Right renal pelvis (tissue), 4 donors: ENCODE results near the gene CCDC182. TPM values are rescaled to one million over a fixed set of nuclear protein-coding genes. Genes with fewer than 3 reads are reported as not detected.

ENCODE experiments used
- DNase-seq, 4 donors: peaks; one replicate each; pipeline ENCODE4 v3.0.0-alpha.2; 2013; ENCODE audit warnings: low read depth in 4 of 4, low spot score in 3 of 4, missing footprints in 1 of 4
- polyA plus RNA-seq, 4 donors: library from polyadenylated mRNA; unstranded; fragments of 120-200 nt; gene quantifications; one replicate each; pipeline ENCODE4 v1.2.1, GENCODE V29; 2013; ENCODE audit not compliant: insufficient read length in 4 of 4

CCDC182 gene
- polyA plus RNA-seq, result under 1 TPM in 1 of 4 donors, not detected in 3; 0.24 TPM

GRCh38 chr17:57745242-57745641, at the start of gene CCDC182:
Gene CCDC182 (minus strand): TSS chr17:57745299. CDS start chr17:57745272, 27 bp downstream.
- no peak for DNase-seq

DNA sequence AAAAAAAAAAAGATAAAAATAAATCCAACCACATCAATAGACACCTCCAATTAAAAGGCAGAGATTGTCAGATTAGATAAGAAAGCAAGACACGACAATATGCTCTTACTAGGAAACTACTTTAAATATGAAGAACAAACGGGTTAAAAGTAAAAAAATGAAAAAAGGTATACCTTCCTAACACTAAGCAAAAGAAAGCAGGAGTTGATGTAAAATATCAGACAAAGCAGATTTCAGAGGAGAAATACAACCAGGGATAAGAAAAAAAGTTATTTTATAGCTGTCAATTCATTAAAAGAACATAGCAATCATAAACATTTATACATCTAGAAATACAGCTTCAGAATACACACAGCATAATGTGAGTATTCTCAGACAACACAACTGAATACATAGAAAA, 49.7 kb upstream of the CCDC182 start:
- no peak for DNase-seq

DNA sequence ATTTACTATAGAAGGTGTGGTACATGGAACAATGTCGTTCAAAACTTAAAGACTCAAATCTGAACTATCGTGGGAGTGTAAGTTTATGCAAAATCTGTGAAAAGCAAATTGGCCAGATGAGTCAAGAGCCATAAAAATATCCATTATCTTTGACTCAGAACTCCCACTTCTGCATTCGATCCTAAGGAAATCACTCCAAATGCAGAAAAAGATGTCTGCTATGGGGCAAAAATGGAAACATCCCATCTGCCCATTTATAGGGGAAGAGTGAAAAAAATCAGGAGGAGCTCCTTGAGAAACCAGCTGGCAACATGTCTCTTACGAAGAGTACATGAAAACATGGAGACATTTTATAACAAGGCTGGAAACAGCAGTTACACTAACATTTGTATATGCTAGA, 43.6 kb upstream of the CCDC182 start:
- DNase-seq, result no peak

DNA sequence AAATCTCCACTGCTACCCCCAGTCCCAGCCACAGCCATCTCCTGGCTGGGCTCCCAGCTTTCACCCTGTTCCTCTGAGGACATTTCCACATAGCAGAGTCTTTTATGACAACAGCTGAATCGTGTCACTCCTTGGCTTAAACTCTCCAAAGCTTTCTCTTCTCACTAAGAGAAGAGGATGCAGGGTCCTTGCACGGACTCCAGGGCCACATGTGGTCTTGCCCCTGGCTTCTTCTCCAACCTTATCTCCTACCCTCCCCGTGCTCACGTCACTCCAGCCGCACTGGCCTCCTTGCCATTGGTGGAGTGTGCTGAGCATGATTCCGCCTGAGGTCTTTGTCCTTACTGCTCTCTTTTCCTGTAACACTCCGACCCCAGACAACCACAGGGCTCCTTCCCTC, 39.9 kb upstream of the CCDC182 start:
- DNase-seq, result peak; percentile 37 to 69 (median 54)

GRCh38 chr17:57784226-57784895, 39.3 kb upstream of the CCDC182 start:
- no peak for DNase-seq

DNA sequence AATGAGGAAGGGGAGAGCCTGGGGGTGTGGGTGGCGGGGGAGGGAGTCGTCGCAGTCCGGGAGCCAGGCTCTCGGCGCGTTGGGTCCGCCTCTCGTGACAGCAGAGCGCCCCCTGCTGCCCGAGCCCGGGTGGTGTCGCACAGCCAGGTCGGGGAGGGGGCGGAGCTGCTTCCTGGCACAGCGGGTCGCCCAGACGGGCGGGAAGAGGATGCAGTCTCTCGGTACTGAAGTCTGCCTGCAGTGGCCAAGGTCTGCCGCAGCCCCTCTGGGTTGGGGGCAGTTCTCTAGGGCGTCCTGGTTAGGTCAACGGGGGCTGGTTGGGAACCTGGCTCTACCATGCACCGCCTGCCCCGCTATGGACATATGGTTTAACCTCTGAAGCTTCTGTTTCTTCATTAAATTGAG, 38.2 kb upstream of the CCDC182 start:
- peak; percentile 62 to 69 (median 64) for DNase-seq

DNA sequence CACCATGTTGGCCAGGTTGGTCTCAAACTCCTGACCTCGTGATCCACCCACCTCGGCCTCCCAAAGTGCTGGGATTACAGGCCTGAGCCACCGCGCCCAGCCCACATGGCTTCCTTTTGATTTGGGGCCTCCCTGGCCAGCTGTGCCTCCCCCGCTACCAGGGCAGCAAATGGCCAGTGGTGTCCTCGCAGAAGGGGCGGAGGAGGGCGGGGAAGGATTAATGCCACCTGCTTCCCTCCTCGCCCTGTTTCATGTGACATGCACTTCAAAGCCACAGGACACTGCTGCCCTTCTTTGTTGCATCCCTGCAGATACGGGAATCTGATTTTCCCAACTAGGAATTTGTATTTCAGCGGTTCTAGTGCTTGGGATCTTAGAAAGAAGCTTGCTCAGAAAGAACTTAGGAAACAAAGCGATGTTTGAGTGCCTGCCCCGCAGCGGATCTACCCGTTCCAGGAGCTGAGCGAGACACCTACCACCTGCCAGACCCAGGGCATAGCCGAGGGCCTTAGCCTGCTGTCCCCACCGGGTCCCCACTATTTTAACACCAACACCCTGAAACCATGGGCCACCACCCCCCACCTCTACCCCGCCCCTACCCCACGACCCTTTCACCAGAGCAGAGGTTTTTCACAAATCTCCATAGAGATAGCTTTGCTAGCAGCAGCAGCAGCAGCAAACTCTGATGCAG, 37.7 kb upstream of the CCDC182 start:
- no peak for DNase-seq

- DNase-seq, result no peak
These were observed 37.0 kb upstream of the CCDC182 start for GRCh38 chr17:57782062-57782490.

DNA sequence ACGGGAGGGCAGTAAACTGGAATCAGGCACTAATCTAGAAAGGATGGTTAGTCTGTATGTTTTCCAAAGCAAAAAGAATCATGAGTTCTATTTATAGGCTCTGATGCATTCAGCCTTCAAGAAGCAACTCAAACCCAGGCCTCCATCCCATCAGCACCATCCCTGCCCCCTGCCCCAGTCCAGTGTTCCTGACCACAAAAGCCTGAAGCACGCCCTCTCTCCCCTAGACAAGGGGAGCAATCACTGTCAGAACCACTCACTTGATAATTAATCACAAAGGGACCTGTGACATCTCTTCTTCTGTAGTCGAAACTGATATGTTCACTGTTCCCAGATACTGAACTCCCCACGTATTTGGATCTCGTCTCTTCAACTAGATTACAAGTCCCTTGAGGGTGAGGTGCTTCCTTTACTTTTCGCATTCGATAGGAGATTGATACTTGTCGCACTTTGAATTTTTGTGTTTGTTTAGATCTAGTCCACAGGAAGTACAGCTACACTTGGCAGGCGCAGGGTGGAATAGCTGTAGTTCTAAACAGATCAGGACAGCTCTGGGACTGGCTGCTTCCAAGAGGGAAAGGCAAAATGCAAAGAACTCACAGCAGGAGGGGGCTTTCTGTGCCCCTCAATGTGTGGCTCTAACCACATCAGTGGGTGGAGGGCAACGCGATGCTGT, 36.4 kb upstream of the CCDC182 start:
- DNase-seq, result no peak

- DNase-seq, result no peak
These were observed 34.6 kb upstream of the CCDC182 start for GRCh38 chr17:57779706-57780105.

DNA sequence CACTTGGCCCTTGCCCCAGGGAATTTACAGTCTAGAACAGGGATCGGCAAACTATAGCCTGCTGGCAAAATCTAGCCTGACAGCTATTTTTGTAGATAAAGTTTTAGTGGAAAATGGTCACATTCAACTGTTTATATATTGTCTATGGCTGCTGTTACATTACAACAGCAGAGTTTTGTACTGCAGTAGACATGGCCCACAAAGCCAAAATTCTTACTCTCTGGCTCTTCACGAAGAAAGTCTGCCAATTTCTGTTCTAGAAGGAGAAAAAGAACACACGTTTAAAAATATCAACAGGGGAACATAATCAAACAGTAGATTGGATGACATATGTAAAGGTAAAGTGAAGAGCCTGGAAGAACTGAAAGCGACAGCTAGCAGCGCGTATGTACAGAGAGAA, 33.2 kb upstream of the CCDC182 start:
- no peak for DNase-seq

- no peak for DNase-seq
These were observed 31.3 kb upstream of the CCDC182 start for GRCh38 chr17:57776366-57776765.

GRCh38 chr17:57774872-57775271, 29.8 kb upstream of the CCDC182 start:
- no peak for DNase-seq

- no peak for DNase-seq
These were observed 28.5 kb upstream of the CCDC182 start for GRCh38 chr17:57773557-57773956.

DNA sequence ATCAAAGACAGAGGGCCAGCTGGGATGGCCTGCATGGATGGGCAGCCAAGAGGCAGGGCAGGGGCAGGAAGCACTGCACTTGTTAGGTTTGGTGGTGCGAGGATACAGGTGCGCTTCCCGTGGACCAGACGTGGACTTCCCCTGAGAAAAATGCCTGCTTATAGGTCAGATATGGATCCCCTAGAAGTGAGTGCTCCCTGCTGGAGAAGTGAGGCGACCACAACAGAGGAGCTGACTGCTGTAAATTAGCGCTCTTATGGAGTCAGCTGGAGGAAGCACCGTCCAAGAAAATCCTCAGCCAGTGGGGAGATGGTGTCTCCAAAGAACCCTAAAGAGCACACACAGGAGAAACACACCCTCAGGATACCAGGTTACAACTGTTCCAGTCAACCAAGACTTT, 27.7 kb upstream of the CCDC182 start:
- no peak for DNase-seq

GRCh38 chr17:57767561-57767960, 22.5 kb upstream of the CCDC182 start:
- no peak for DNase-seq

- no peak for DNase-seq
These were observed 21.3 kb upstream of the CCDC182 start for GRCh38 chr17:57766318-57766943.

- no peak for DNase-seq
These were observed 17.6 kb upstream of the CCDC182 start for GRCh38 chr17:57762452-57763395.

DNA sequence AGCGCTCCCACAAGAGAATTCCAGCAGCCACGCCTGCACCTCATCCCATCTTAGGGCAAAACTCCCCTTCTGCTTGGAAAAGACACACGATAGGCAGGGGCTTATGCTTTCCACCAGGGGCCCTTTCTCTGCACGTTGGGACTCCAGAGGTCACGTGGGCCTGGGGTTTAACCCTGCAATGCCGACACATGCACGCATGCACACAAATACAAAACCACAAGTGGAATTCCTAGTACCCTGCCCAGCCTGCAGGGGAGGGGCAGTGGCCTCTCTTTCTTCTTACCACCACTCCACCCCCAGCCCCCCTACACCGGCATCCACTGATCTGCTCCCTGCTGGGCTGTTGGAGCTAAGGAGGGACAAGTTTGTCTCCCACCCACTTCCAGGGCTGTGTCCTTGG, 16.8 kb upstream of the CCDC182 start:
- no peak for DNase-seq

DNA sequence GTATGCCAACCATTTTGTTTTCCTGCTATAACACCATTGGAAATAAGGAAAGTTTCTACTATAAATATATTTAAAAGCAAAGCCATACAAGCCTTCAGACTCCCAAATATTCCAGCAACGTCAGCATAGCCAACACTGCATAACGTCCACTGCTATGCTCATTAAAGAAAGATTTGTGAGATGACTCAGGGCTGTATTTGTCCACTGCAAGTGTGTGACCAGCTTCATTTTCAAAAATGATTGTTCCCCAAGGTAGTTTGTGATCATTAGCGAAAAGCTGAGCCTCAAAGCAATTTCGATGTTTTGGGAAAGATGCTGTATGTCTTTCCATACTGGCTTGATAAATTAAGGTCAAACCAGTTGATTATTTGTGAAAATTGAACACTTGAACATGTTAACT, 14.9 kb upstream of the CCDC182 start:
- no peak for DNase-seq
